Epidermal melanocyte (primary cell): ENCODE results near the gene RNF133.

Experiments
- DNase-seq: peaks from one replicate; pipeline ENCODE4 v3.0.0; 2011; ENCODE audit warnings: low spot score; ENCODE audit not compliant: insufficient read length

Gene RNF133

GRCh38 chr7:122699017-122699416, at the start of gene RNF133:
RNF133 (minus strand) TSS chr7:122699117; CDS start chr7:122698918, 199 bp downstream.
- DNase-seq: no peak

GRCh38 chr7:122748195-122748594, 49.3 kb upstream of the RNF133 start:
- DNase-seq: no peak

- DNase-seq: no peak
Observed at GRCh38 chr7:122746948-122747347, 48.0 kb upstream of the RNF133 start.

GRCh38 chr7:122743211-122743610, 44.3 kb upstream of the RNF133 start:
- DNase-seq: no peak

- no peak for DNase-seq
Observed at GRCh38 chr7:122738947-122739346, 40.0 kb upstream of the RNF133 start.

- DNase-seq: no peak
Observed at GRCh38 chr7:122736183-122736582, 37.3 kb upstream of the RNF133 start.

- DNase-seq: no peak
Observed at GRCh38 chr7:122727759-122728158, 28.8 kb upstream of the RNF133 start.

- DNase-seq: no peak
Observed at GRCh38 chr7:122727354-122727753, 28.4 kb upstream of the RNF133 start.

GRCh38 chr7:122726881-122727280, 28.0 kb upstream of the RNF133 start:
- DNase-seq: no peak

- no peak for DNase-seq
Observed at GRCh38 chr7:122724366-122724765, 25.4 kb upstream of the RNF133 start.

GRCh38 chr7:122719010-122719578, 20.2 kb upstream of the RNF133 start:
- DNase-seq: no peak

- no peak for DNase-seq
Observed at GRCh38 chr7:122717356-122718089, 18.6 kb upstream of the RNF133 start.

GRCh38 chr7:122715183-122715582, 16.3 kb upstream of the RNF133 start:
- no peak for DNase-seq

GRCh38 chr7:122710916-122711315, 12.0 kb upstream of the RNF133 start:
- DNase-seq: no peak

- DNase-seq: no peak
Observed at GRCh38 chr7:122709930-122710646, 11.2 kb upstream of the RNF133 start.

GRCh38 chr7:122706836-122707235, 7.9 kb upstream of the RNF133 start:
- no peak for DNase-seq

GRCh38 chr7:122702872-122703510, 4.1 kb upstream of the RNF133 start, which contains the start of gene RNF148:
RNF148 (minus strand) TSS chr7:122702922; CDS start chr7:122702750, 172 bp downstream.
- DNase-seq: no peak

- no peak for DNase-seq
Observed at GRCh38 chr7:122695816-122696215, 3.1 kb downstream of the RNF133 start.

- DNase-seq: no peak
Observed at GRCh38 chr7:122694697-122695096, 4.2 kb downstream of the RNF133 start.

GRCh38 chr7:122692769-122693309, 6.1 kb downstream of the RNF133 start:
- no peak for DNase-seq

GRCh38 chr7:122691569-122692235, 7.2 kb downstream of the RNF133 start:
- DNase-seq: no peak
